ENCODE data around the gene CACNG1.

- TF ChIP-seq CTCF (IDR thresholded peaks at IDR 0.05), result no peak
- TF ChIP-seq POLR2A (IDR thresholded peaks at IDR 0.05), result no peak
These were observed 33.9 kb downstream of the CACNG1 start for GRCh38 chr17:67078292-67078691.

Data from testis (tissue), 2 donors.